Measurements from ENCODE around the gene ACAP3.

ACAP3 gene

DNA sequence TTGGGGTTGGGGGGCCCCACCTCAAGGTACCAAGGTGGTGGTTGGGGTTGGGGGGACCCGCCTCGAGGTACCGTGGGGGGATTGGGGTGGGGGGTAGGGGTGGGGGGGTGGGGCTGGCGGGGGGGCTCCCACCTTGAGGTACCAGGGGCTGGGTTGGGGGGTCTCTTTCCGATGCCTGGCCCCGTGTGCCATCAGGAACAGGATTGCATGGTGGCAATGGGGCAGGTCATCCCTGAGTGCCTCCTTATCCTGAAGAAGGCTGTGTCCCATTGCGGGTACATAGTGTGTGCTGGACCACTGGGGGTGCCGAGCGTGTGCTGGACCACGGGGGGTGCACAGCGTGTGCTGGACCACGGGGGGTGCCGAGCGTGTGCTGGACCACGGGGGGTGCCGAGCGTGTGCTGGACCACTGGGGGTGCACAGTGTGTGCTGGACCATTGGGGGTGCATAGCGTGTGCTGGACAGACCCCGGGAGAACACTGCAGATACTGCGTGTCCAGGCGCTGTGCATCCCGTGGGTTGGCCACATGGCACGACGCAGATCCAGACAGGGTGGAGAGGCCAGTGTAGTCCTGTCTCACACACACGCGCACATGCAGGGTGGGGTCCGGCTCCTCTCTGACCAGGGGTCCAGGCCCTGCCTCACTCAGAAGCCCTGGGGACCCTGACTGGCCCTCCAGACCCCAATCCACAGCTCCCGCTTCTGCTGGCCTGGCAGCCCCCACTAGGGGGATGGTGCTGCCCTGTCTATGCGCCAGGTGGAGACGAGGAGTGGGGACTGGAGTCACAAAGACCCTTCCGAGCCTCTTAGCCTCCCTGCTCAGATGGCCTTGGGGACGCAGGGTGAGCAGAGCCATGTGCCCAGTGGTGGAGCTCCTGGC, 23.3 kb downstream of the ACAP3 start:
- H3K4me3 ChIP-seq (replicated peaks; ENCODE audit: low read depth, low read length) = no peak overlapping the region
- TF ChIP-seq, protein P1, sequence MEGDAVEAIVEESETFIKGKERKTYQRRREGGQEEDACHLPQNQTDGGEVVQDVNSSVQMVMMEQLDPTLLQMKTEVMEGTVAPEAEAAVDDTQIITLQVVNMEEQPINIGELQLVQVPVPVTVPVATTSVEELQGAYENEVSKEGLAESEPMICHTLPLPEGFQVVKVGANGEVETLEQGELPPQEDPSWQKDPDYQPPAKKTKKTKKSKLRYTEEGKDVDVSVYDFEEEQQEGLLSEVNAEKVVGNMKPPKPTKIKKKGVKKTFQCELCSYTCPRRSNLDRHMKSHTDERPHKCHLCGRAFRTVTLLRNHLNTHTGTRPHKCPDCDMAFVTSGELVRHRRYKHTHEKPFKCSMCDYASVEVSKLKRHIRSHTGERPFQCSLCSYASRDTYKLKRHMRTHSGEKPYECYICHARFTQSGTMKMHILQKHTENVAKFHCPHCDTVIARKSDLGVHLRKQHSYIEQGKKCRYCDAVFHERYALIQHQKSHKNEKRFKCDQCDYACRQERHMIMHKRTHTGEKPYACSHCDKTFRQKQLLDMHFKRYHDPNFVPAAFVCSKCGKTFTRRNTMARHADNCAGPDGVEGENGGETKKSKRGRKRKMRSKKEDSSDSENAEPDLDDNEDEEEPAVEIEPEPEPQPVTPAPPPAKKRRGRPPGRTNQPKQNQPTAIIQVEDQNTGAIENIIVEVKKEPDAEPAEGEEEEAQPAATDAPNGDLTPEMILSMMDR (IDR thresholded peaks at IDR 0.05; ENCODE audit: low read depth, low read length, missing control alignments) = no peak
- DNase-seq (ENCODE audit: extremely low read depth, low read depth) = no peak

GRCh38 chr1:1283821-1284220, 23.9 kb downstream of the ACAP3 start:
- H3K4me3 ChIP-seq (replicated peaks; ENCODE audit: low read depth, low read length) = no peak overlapping the region
- no peak for DNase-seq (ENCODE audit: extremely low read depth, low read depth)
- TF ChIP-seq, protein P1 (IDR thresholded peaks at IDR 0.05; ENCODE audit: low read depth, low read length, missing control alignments) = no peak

DNA sequence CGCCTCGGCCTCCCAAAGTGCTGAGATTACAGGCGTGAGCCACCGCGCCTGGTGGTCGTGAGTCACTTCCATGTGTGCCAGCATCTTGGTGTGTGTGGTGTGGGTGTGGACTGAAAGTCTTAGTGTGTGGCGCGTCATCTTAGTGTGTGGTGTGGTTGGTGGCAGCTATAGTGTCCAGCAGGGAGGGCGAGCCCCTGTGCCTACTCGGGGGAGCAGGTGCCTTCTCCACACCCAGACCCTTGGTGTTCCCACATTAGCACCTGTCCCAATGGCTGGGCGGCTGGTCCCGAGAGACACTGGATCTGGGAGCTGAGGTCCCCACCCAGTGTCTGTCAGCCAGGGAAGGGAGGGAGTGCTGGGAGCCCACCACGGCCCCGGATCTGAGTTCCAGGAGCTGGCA, 24.7 kb downstream of the ACAP3 start:
- no peak overlapping the region for H3K4me3 ChIP-seq (replicated peaks; ENCODE audit: low read depth, low read length)
- DNase-seq (ENCODE audit: extremely low read depth, low read depth) = no peak
- TF ChIP-seq, protein P1 (IDR thresholded peaks at IDR 0.05; ENCODE audit: low read depth, low read length, missing control alignments) = no peak

DNA sequence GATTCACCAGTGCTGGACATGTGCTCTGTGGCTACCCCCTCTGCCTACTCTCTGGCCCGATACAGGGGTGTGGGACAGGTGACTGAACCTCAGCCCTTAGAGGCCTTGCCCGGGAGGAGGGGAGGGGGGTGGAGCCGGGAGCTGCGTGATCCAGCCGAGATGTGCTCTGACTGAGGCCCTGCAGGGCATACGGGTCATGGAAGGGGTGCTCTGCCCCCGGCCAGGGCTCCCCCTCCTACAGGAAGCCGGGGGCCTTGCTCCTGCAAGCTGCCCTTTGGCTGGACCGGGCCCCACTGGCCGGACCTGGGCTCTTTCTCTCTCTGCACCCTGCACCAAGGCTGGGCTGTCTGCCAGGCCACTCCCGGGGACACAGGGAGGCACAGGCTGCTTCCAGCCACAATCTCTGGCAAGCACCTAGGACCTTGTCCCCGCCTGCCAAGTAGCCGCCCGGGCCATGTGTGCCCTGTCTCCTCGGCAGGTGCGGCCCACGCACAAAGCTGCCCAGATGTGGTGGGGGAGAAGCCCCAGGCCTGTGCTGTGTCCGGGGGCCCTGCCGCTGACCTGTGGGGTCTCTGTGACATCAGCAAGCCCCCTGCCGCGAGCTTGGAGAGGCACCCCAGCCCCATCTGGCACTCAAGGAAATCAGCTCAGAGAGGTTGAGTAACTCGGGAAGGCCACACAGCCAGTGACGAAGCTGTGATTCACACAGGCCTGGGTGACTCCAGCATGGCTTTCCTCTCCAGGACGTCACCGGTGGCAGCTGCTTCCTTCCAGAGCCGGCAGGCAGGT, 26.0 kb downstream of the ACAP3 start:
- no peak for DNase-seq (ENCODE audit: extremely low read depth, low read depth)
- TF ChIP-seq, protein P1 (IDR thresholded peaks at IDR 0.05; ENCODE audit: low read depth, low read length, missing control alignments) = no peak
- H3K4me3 ChIP-seq (replicated peaks; ENCODE audit: low read depth, low read length) = no peak overlapping the region

DNA sequence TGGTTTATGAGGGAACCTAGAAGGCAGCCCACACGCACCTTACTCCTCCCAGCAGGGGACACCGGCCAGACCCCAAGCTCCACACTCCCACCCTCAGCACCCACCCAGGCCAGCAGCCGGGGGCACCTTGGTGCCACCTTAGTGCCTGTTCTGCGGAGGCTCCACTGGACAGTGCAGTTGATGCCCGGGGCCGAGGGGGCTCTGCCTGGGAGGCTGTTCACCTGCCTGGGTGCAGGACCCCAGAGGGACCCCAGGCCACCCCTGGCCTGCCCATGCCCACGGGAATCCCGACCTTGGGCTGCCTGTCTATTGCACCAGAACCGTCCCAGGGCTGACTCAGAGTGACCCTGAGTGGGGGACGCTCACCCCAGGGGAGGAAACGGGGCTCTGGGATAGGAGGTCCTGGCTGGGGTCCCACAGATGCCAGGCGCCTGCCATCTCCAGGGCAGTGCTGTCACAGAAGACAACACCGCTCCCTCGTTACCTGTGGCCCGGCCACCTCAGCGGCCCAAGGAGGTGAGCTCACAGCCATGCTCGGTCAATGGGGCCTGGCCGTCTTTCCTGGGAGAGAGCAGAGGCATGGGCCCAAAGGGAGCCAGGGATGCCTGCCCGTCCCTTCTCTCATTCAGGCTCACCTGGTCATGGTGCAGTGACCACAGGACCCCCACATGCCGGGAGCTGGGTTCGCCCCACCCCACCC, 26.8 kb downstream of the ACAP3 start:
- TF ChIP-seq, protein P1 (IDR thresholded peaks at IDR 0.05; ENCODE audit: low read depth, low read length, missing control alignments) = no peak
- H3K4me3 ChIP-seq (replicated peaks; ENCODE audit: low read depth, low read length) = no peak overlapping the region
- no peak for DNase-seq (ENCODE audit: extremely low read depth, low read depth)

GRCh38 chr1:1279028-1279427, 28.7 kb downstream of the ACAP3 start:
- no peak for DNase-seq (ENCODE audit: extremely low read depth, low read depth)
- no peak overlapping the region for H3K4me3 ChIP-seq (replicated peaks; ENCODE audit: low read depth, low read length)
- TF ChIP-seq, protein P1 (IDR thresholded peaks at IDR 0.05; ENCODE audit: low read depth, low read length, missing control alignments) = no peak
